H9 (cell line): ENCODE measurements around the gene SLC6A7. TPM values are rescaled to one million over a fixed set of nuclear protein-coding genes. Genes with fewer than 3 reads are reported as not detected.

Source experiments
- DNase-seq: peaks from one replicate; pipeline ENCODE4 v3.0.0-alpha.2; 2017
- H2AFZ ChIP-seq: one replicate; pipeline ENCODE4 v1.6.1; 2013; ENCODE audit warnings: mild to moderate bottlenecking, low read length, control low read depth, moderate library complexity
- H2AK5ac ChIP-seq: 2 replicates; pipeline ENCODE4 v1.6.1; 2013; ENCODE audit warnings: low read length, control low read depth, mixed read lengths; ENCODE audit not compliant: insufficient read length
- H2BK120ac ChIP-seq: one replicate; pipeline ENCODE4 v1.6.1; 2013; ENCODE audit warnings: low read depth, mild to moderate bottlenecking, low read length, control low read depth, inconsistent platforms; ENCODE audit not compliant: poor library complexity, severe bottlenecking
- H2BK12ac ChIP-seq: 2 replicates; pipeline ENCODE4 v1.6.1; 2013; ENCODE audit warnings: low read length, control low read depth, mixed read lengths, low read depth; ENCODE audit not compliant: insufficient read length
- H2BK15ac ChIP-seq: 2 replicates; pipeline ENCODE4 v1.6.1; 2013; ENCODE audit warnings: low read depth, low read length, control low read depth
- H2BK20ac ChIP-seq: one replicate; pipeline ENCODE4 v1.6.1; 2013; ENCODE audit warnings: low read depth, mild to moderate bottlenecking, low read length, control low read depth, inconsistent platforms; ENCODE audit not compliant: poor library complexity, severe bottlenecking
- H2BK5ac ChIP-seq: 2 replicates; pipeline ENCODE4 v1.6.1; 2013; ENCODE audit warnings: low read length, control low read depth, mixed read lengths; ENCODE audit not compliant: insufficient read length
- H3K14ac ChIP-seq: 2 replicates; pipeline ENCODE4 v1.6.1; 2013; ENCODE audit warnings: low read length, control low read depth; ENCODE audit not compliant: insufficient read depth
- H3K18ac ChIP-seq: 2 replicates; pipeline ENCODE4 v1.6.1; 2013; ENCODE audit warnings: low read depth, mild to moderate bottlenecking, mixed read lengths, low read length, control low read depth; ENCODE audit not compliant: insufficient read length
- H3K23ac ChIP-seq: 2 replicates; pipeline ENCODE4 v1.6.1; 2013; ENCODE audit warnings: low read length, control low read depth, mixed read lengths, low read depth; ENCODE audit not compliant: insufficient read length
- H3K23me2 ChIP-seq: 2 replicates; pipeline ENCODE4 v1.6.1; 2013; ENCODE audit warnings: low read depth, mild to moderate bottlenecking, mixed read lengths, low read length, control low read depth; ENCODE audit not compliant: insufficient read length, poor library complexity, severe bottlenecking
- H3K27ac ChIP-seq: 2 replicates; pipeline ENCODE4 v1.5.1; 2013; ENCODE audit warnings: low read length, control low read depth, mixed read lengths, low read depth; ENCODE audit not compliant: insufficient read length
- H3K27me3 ChIP-seq: 2 replicates; pipeline ENCODE4 v1.6.1; 2013; ENCODE audit warnings: low read length, control low read depth, inconsistent platforms; ENCODE audit not compliant: insufficient read depth
- H3K4ac ChIP-seq: 2 replicates; pipeline ENCODE4 v1.6.1; 2013; ENCODE audit warnings: low read depth, mild to moderate bottlenecking, control low read depth, inconsistent platforms, low read length, moderate library complexity
- H3K4me1 ChIP-seq: 2 replicates; pipeline ENCODE4 v1.6.1; 2013; ENCODE audit warnings: low read length, control low read depth, inconsistent platforms; ENCODE audit not compliant: insufficient read depth
- H3K4me2 ChIP-seq: 2 replicates; pipeline ENCODE4 v1.6.1; 2013; ENCODE audit warnings: low read length, control low read depth, mixed read lengths; ENCODE audit not compliant: insufficient read length, insufficient read depth
- H3K56ac ChIP-seq: 2 replicates; pipeline ENCODE4 v1.6.1; 2013; ENCODE audit warnings: low read depth, mild to moderate bottlenecking, mixed read lengths, low read length, control low read depth; ENCODE audit not compliant: insufficient read length
- H3K79me1 ChIP-seq: 2 replicates; pipeline ENCODE4 v1.6.1; 2013; ENCODE audit warnings: low read depth, mild to moderate bottlenecking, moderate library complexity, low read length, control low read depth, inconsistent platforms; ENCODE audit not compliant: insufficient read depth, poor library complexity, severe bottlenecking
- H3K79me2 ChIP-seq: 2 replicates; pipeline ENCODE4 v1.6.1; 2013; ENCODE audit warnings: low read length, control low read depth, inconsistent platforms; ENCODE audit not compliant: insufficient read depth
- H3K9ac ChIP-seq: 2 replicates; pipeline ENCODE4 v1.6.1; 2013; ENCODE audit warnings: low read length, control low read depth, mixed read lengths; ENCODE audit not compliant: insufficient read length; ENCODE audit errors: extremely low read depth
- H3K9me3 ChIP-seq: one replicate; pipeline ENCODE4 v1.6.1; 2013; ENCODE audit warnings: low read depth, low read length, inconsistent platforms; ENCODE audit not compliant: control insufficient read depth
- H3T11ph ChIP-seq: one replicate; pipeline ENCODE4 v1.6.1; 2013; ENCODE audit warnings: mild to moderate bottlenecking, low read length, control low read depth, inconsistent platforms
- H4K20me1 ChIP-seq: one replicate; pipeline ENCODE4 v1.6.1; 2013; ENCODE audit not compliant: control insufficient read depth, insufficient read length, insufficient read depth
- H4K5ac ChIP-seq: 2 replicates; pipeline ENCODE4 v1.6.1; 2013; ENCODE audit warnings: low read depth, mild to moderate bottlenecking, mixed read lengths, low read length, control low read depth; ENCODE audit not compliant: insufficient read length
- H4K8ac ChIP-seq: replicated peaks from 2 replicates; pipeline ENCODE4 v1.6.1; 2013; ENCODE audit warnings: low read length, control low read depth, mixed read lengths, low read depth; ENCODE audit not compliant: insufficient read length
- H4K91ac ChIP-seq: 2 replicates; pipeline ENCODE4 v1.6.1; 2013; ENCODE audit warnings: low read depth, mild to moderate bottlenecking, moderate library complexity, mixed read lengths, low read length, control low read depth; ENCODE audit not compliant: insufficient read length
- H3K27ac Mint-ChIP-seq, 3 experiments: 2 replicates in 2 of 3; 3 replicates in 1 of 3; pipeline ENCODE4 v1.8.0; 2020 to 2021; ENCODE audit warnings: mixed read lengths in 3 of 3, mild to moderate bottlenecking in 1 of 3, moderate library complexity in 1 of 3
- H3K27me3 Mint-ChIP-seq: 2 replicates; pipeline ENCODE4 v1.8.0; 2021; ENCODE audit warnings: low read depth, mild to moderate bottlenecking, moderate library complexity, mixed read lengths
- H3K36me3 Mint-ChIP-seq, 3 experiments: 2 replicates in 2 of 3; 3 replicates in 1 of 3; pipeline ENCODE4 v1.8.0; 2020 to 2021; ENCODE audit warnings: low read depth in 3 of 3, mixed read lengths in 3 of 3; ENCODE audit not compliant: insufficient read depth in 1 of 3
- H3K4me1 Mint-ChIP-seq, 2 experiments: 2 replicates each; pipeline ENCODE4 v1.8.0; 2020; ENCODE audit warnings: mixed read lengths in 2 of 2
- H3K4me3 Mint-ChIP-seq, 2 experiments: 2 replicates in 1 of 2; 3 replicates in 1 of 2; pipeline ENCODE4 v1.8.0; 2020 to 2021; ENCODE audit warnings: mild to moderate bottlenecking in 2 of 2, mixed read lengths in 2 of 2, moderate library complexity in 1 of 2
- H3K9me3 Mint-ChIP-seq, 2 experiments: 2 replicates in 1 of 2; 3 replicates in 1 of 2; pipeline ENCODE4 v1.8.0; 2020; ENCODE audit warnings: mild to moderate bottlenecking in 2 of 2, mixed read lengths in 2 of 2, moderate library complexity in 1 of 2
- CTCF ChIP-seq: fragments of 200-600 bp; sonication (generic); conservative IDR thresholded peaks from 3 replicates; pipeline ENCODE4 v1.8.0; 2021; ENCODE audit warnings: antibody characterized with exemption, mild to moderate bottlenecking
- WGBS: extraction: QIAGEN DNeasy Blood & Tissue Kit; methylation state at CpG from one replicate; pipeline ENCODE4 v1.1.7; 2013; ENCODE audit warnings: missing lambda C conversion rate, low lambda C conversion rate, mixed read lengths; ENCODE audit not compliant: insufficient read length; ENCODE audit errors: extremely low coverage; 5-methylcytosine and 5-hydroxymethylcytosine counted together
- total RNA-seq: library from RNA; stranded (reverse); gene quantifications from 2 replicates; pipeline ENCODE4 v1.2.1, GENCODE V29; 2021

Gene SLC6A7
- total RNA-seq, 1 experiment from 2014 or later = not detected

GRCh38 chr5:150181766-150182545 lies 7.9 kb upstream of the SLC6A7 start:
- Histone ChIP-seq H2AK5ac (no peak overlapping the region), H3K27me3 (peaks cover 4% of the 10 kb centered on the region; the same call in 1 of the 2 replicates), H2BK120ac (no peak overlapping the region), H2AFZ (no peak overlapping the region), H4K91ac (no peak overlapping the region), H3K4ac (no peak overlapping the region), H3K18ac (no peak overlapping the region), H3K23me2 (no peaks in the 10 kb centered on the region), H3K79me2 (no peaks in the 10 kb centered on the region), H2BK5ac (no peak overlapping the region), H3T11ph (no peak overlapping the region), H2BK20ac (no peak overlapping the region), H3K56ac (no peak overlapping the region), H3K9ac (no peak overlapping the region), H3K79me1 (no peaks in the 10 kb centered on the region), H2BK12ac (no peak overlapping the region), H4K8ac (no peak overlapping the region), H3K14ac (no peak overlapping the region), H2BK15ac (no peak overlapping the region), H3K9me3 (no peaks in the 10 kb centered on the region), H3K4me1 (peaks cover 5% of the 10 kb centered on the region; the same call in 1 of the 2 replicates), H3K27ac (no peak overlapping the region), H3K4me2 (no peak overlapping the region), H3K23ac (no peak overlapping the region), H4K20me1 (no peaks in the 10 kb centered on the region), H4K5ac (no peak overlapping the region)
- Mint-ChIP-seq H3K4me1 (peaks cover 15 to 20% of the 10 kb centered on the region in 2 experiments), H3K9me3 (no peaks in the 10 kb centered on the region; a peak in 1 of 5 replicates), H3K4me3 (no peak overlapping the region), H3K36me3 (no peaks in the 10 kb centered on the region; a peak in 1 of 7 replicates), H3K27me3 (peaks cover 67% of the 10 kb centered on the region), H3K27ac (peak overlapping the region in 1 of 3 experiments; percentile 24; a peak in 1 of 7 replicates)
- no CpG with 5 or more reads among the region's 9 CpGs for WGBS
- no peak for DNase-seq
- TF ChIP-seq CTCF = no peak
